HG02763 (cell line): ENCODE data around the gene LRRC2.
"Not testable (repeated sequence)": the region's sequence is repeated elsewhere in the genome, so short reads cannot be mapped to it uniquely, and the experiment has no call there.

ENCODE experiments used
- ATAC-seq: cut with Tn5 transposase; IDR thresholded peaks from one replicate; pipeline ENCODE4 v1.9.1; 2021; ENCODE audit warnings: mild to moderate bottlenecking, moderate library complexity; ENCODE audit not compliant: unreplicated experiment

The LRRC2 gene, protein sequence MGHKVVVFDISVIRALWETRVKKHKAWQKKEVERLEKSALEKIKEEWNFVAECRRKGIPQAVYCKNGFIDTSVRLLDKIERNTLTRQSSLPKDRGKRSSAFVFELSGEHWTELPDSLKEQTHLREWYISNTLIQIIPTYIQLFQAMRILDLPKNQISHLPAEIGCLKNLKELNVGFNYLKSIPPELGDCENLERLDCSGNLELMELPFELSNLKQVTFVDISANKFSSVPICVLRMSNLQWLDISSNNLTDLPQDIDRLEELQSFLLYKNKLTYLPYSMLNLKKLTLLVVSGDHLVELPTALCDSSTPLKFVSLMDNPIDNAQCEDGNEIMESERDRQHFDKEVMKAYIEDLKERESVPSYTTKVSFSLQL

GRCh38 chr3:46566040-46566641, at the start of gene LRRC2:
LRRC2 (minus strand) TSS chr3:46566302; CDS start chr3:46551591, 14,711 bp downstream.
- no peak for ATAC-seq

DNA sequence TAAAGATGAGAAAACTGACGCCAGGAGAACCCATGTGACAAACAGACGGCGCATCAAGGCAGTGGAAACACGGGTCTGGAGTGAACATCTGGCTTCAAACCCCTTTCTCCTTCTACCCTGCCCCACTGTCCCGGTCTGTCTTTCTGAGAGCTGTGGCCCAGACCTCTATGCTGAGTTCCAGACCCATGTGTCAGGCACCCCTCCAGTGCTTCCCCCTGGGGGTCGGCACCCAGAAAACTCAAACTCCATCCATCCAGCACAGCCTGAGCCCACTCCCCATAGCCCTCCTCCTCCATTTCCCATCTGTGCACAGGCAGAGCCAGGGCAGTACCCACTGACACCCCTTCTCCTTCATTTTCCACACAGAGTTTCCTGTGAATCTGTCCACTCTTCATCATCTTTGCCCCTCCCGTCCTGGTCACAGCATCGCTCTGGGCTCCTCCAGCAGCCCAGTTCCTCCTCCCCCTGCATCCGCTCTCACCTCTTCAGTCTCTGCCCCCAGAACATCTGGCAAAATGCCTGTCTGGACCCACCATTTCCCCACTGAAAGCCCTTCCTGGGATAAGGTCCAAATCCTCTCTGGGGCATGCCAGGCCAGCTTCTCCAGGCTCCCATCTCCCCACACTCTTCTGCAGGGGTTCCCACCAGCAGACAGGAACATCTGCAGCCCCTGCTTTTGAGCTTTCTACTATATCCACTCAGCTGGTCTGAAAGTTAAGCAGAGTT, 49.1 kb upstream of the LRRC2 start:
- ATAC-seq = no peak

DNA sequence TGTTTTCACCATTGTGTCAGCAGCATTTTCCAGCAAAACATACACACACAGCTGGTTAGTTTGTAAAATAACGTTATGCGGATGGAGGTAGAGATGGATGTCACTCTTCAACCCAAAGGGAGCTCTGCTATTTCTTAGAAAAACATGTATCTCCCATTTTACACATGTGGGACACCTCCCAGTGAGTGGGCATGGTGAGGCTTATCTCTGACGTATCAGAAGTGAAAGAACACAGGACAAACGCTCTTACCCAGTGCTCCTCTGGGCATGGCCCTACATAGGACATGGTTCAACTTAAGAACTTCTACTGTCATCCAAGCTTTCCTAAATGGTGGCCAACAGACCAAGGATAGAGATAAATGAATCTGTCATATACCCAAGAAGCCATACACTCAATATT, 48.3 kb upstream of the LRRC2 start:
- ATAC-seq = no peak

- ATAC-seq = no peak
Observed at GRCh38 chr3:46613313-46614005, 47.4 kb upstream of the LRRC2 start.

- ATAC-seq = no peak
Observed at GRCh38 chr3:46612324-46612723, 46.2 kb upstream of the LRRC2 start, which contains the start of gene FAM240A. FAM240A (plus strand) TSS chr3:46612525; CDS start chr3:46612684, 159 bp downstream.

DNA sequence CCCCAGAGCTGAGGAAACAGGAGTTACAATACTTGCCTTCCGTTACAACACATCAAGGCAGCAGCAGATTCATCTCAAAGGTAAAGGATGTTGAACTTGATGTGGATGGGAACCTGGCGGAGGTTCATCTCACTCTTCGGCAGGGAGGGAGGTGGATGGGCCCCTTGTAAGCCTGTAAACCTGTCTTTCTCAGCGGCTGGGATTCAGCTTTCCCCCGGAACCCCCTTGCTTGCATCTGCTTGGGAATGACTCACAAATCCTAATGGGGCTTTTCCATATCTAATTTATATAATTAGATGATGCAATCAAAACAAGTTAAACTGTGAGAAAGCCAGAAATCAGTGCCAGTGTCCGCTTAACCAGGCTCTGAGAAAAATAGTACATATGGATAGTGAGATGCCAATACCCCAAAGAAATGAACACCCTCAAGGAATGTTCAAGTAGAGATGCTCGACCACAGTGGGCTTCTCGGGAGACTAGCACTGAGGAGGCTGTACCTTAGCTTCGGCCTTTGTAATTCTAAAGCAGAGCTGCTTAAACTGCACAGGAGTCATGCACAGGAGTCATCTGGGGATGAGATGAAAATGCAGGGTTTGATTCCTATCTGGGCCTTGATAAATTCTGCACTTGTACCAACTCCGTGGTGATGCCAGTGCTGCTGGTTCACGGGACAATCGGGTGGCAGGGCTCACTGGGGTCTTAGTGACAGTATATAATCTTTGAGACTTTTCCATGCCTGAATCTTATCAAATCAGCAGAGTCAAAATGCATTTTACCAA, 44.0 kb upstream of the LRRC2 start:
- ATAC-seq = no peak

DNA sequence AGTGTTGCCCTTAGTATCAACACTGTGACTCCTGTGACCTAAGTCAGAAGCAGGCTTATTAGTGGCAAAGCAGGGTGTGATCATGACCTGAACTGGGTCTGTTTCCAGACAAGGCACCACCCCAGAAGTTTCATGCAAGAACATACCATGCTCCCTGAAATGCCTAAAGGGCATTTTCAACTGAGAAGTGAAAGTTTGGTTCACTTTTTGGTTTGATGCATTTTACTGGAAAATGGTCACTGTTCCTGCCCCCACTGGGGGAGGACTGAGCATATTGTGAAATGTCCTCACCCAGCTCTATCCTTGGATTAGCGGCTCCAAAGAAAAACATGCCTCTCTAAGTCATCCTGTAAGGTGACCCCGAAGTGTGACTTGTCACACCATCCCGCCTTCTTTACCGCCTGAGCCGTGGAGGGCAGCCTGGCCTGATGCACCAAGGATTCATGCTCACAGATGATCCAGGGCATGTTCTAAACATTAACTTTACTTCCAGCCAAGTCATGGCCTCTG, 43.2 kb upstream of the LRRC2 start:
- ATAC-seq = no peak

DNA sequence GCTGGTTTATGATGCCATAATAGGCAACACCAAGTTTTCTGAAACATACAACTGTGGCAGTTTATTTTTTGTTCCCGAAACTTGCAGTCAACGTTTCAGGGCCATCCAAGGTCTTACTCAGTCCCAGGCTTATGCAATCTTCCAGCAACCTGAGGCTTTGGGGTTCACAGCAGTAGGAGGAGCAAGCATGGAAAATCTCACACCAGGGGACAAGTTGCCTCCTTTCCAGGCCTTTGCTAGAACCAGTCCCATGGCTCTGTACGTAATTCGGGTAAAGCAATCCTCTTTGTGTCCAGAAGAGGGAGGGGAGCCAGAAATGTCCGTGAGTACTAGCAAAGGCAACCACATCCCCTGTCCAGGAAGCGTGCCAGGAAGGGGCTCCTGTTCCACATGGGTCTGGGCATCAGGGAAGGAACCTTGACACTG, 41.5 kb upstream of the LRRC2 start:
- no peak for ATAC-seq

DNA sequence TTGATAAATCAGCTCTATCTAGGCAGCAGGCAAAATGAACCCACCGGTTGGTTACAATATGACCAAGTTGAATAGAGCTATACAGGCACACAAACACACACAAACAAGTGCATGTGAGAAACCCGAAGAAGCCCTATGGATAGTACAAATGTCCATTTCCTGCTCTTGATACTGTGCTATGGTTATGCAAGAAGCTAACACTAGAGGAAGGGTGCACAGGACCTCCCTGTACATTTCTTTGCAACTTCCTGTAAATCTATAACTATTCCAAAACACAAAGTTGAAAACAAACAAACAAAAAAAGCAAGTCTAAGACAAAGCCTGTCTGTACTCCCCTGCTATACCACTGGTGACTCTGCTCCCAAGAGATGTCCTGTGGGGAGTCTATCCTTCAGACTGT, 38.0 kb upstream of the LRRC2 start:
- no peak for ATAC-seq

DNA sequence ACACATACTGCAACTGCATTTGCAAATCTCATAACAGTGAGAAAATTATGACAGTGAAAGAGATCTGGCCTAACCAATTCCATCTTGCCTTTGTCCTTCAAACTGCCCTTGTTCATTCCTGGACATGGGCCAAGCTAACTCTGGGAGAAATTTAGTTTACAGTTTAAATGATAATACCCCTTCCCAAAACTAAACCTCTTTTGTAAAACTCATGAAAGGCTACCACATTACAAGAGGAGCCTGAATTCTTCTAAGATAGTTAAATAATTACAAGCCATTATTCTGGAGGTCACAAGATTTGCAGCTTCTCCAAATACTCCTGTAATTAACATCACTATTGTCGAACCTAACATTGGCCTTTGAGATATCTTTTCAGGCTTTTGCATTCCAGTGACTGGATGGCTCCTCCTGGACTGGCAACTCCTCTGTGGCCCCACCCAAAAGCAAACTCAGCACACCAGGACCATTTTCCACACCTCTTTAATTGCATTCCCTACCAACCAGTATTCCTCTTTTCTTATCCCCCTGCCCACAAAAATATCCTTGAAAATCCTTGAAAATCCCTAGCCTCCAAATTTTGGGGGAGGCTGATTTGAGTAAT, 37.4 kb upstream of the LRRC2 start:
- ATAC-seq = no peak

DNA sequence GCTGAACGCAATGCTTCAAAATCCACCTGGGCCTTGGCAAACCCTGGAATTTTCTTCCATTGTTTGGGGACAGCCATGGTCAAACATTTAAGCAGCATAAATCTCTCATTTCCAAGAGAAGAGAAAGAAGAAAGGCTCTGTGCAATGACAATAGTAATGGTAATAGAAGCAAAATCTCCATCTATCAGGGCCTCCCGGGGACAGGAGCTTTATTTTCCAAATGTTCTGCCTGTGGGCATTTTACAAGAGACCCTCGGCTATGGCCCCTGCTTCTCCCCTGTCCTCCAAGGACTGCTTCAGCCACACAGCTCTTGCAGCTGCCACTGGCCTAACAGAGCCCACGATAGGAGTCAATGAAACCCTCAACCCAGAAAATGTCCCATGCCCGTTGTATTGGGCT, 33.5 kb upstream of the LRRC2 start:
- ATAC-seq = no peak

GRCh38 chr3:46595819-46596314, 29.8 kb upstream of the LRRC2 start:
- ATAC-seq = no peak

- no peak for ATAC-seq
Observed at GRCh38 chr3:46594723-46595122, 28.6 kb upstream of the LRRC2 start.

DNA sequence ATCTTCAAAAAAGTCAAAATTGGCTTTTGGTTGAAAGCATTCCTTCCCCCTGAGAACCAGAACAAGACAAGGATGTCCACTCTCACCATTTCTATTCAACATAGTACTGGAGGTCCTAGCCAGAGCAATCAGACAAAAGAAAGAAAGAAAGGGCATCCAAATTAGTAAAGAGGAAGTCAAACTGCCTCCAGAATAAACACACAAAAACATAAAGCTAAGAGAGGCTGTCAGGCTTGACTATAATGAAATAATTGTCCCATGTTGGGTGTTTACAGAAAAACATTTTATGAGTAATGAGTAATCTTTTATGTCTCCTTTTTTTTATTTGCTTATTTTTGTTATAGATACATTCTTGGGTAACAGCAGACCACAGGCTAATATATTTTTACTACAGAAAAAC, 27.9 kb upstream of the LRRC2 start:
- no peak for ATAC-seq

GRCh38 chr3:46593274-46593862, 27.3 kb upstream of the LRRC2 start:
- no peak for ATAC-seq

- ATAC-seq = not testable (repeated sequence)
Observed at GRCh38 chr3:46587268-46587667, 21.2 kb upstream of the LRRC2 start.

DNA sequence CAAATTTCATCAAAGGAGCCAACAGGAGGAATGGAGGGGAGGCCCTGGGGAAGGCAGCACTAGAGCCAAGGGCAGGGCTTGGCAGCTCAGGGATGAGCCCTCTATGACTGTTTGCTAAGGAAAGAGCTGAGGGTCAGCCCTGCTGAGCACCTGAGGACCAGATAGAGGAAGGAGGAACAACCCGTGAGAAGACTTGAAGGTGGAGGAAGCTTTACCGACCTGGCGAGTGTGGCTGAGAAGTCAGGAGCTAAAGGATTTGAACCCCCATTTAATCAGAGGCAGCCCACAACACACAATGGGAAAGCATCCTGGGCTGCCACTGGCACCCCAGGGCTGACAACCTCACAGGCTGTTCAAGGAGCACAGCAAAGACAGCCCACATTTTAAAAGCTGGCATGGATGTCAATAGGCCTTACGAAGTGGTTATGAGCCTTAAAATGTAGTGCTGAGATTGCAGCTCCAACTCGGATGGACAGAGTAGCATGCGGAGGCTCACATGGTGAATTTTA, 20.7 kb upstream of the LRRC2 start:
- no peak for ATAC-seq

- no peak for ATAC-seq
Observed at GRCh38 chr3:46585799-46586693, 19.9 kb upstream of the LRRC2 start.
